HL-60 (cell line): ENCODE measurements around the gene ZNF219.

Source experiments
- DNase-seq, 2 experiments: peaks; one replicate each; pipeline ENCODE4 v3.0.0-alpha.2; 2010 to 2020; ENCODE audit warnings: low read depth in 1 of 2, low spot score in 1 of 2
- H3K27ac ChIP-seq: fragments of 250-450 bp; sonication (Bioruptor Pico); replicated peaks from 2 replicates; pipeline ENCODE4 v1.5.1; 2020; ENCODE audit warnings: mild to moderate bottlenecking, moderate library complexity
- H3K27me3 ChIP-seq: fragments of 250-450 bp; sonication (Bioruptor Pico); 2 replicates; pipeline ENCODE4 v1.5.1; 2021; ENCODE audit warnings: mild to moderate bottlenecking, moderate library complexity; ENCODE audit not compliant: insufficient read depth, poor library complexity, severe bottlenecking
- H3K4me3 ChIP-seq: replicated peaks from 2 replicates; pipeline ENCODE4 v1.5.1; 2011; ENCODE audit warnings: mild to moderate bottlenecking, control low read depth, low read length; ENCODE audit not compliant: insufficient read depth
- CTCF ChIP-seq: IDR thresholded peaks from one replicate; pipeline ENCODE4 v1.5.1; 2011; ENCODE audit warnings: low read length, control low read depth, inconsistent platforms; ENCODE audit not compliant: insufficient read depth
- GABPA ChIP-seq: IDR thresholded peaks from 2 replicates; pipeline ENCODE4 v1.6.1; 2012; ENCODE audit warnings: low read depth
- POLR2AphosphoS5 ChIP-seq: IDR thresholded peaks from 2 replicates; pipeline ENCODE4 v1.6.1; 2012; ENCODE audit warnings: low read depth
- REST ChIP-seq: IDR thresholded peaks from 2 replicates; pipeline ENCODE4 v1.6.1; 2012; ENCODE audit warnings: low read depth; ENCODE audit not compliant: insufficient replicate concordance
- SPI1 ChIP-seq: IDR thresholded peaks from 2 replicates; pipeline ENCODE4 v1.6.1; 2012; ENCODE audit warnings: low read depth, mild to moderate bottlenecking, borderline replicate concordance

The ZNF219 gene

GRCh38 chr14:21093769-21094681 lies 4.4 kb downstream of the ZNF219 start:
- H3K4me3 ChIP-seq: no peak overlapping the region
- no peaks in the 10 kb centered on the region for H3K27me3 ChIP-seq
- no peak for DNase-seq
- TF ChIP-seq CTCF (no peak), GABPA (no peak), REST (no peak), SPI1 (no peak), POLR2AphosphoS5 (no peak)
- no peak overlapping the region for H3K27ac ChIP-seq

- Histone ChIP-seq H3K27ac (no peak overlapping the region), H3K27me3 (no peaks in the 10 kb centered on the region), H3K4me3 (no peak overlapping the region)
- no peak for TF ChIP-seq REST
- no peak for TF ChIP-seq POLR2AphosphoS5
- no peak for TF ChIP-seq SPI1
- TF ChIP-seq CTCF: no peak
- TF ChIP-seq GABPA: no peak
- no peak for DNase-seq
Observed at GRCh38 chr14:21093018-21093417, 5.4 kb downstream of the ZNF219 start.

GRCh38 chr14:21092273-21093011 lies 6.0 kb downstream of the ZNF219 start:
- no peaks in the 10 kb centered on the region for H3K27me3 ChIP-seq
- DNase-seq: peak; percentile 51 to 82
- H3K27ac ChIP-seq: no peak overlapping the region
- H3K4me3 ChIP-seq: no peak overlapping the region
- TF ChIP-seq REST (no peak), SPI1 (no peak), POLR2AphosphoS5 (peak; percentile 58; the same call in 1 of the 2 replicates), GABPA (no peak), CTCF (peak; percentile 100)
